Measurements from ENCODE around the gene OTUD5.

Gene OTUD5

GRCh38 chrX:48927736-48928382, 29.5 kb downstream of the OTUD5 start:
- Mint-ChIP-seq H3K9me3 (no peaks in the 10 kb centered on the region), H3K4me3 (no peak overlapping the region), H3K4me1 (peaks cover 43% of the 10 kb centered on the region), H3K27ac (no peak overlapping the region), H3K36me3 (peaks cover 6% of the 10 kb centered on the region), H3K27me3 (no peaks in the 10 kb centered on the region)

GRCh38 chrX:48927123-48927522, 30.3 kb downstream of the OTUD5 start:
- Mint-ChIP-seq H3K9me3 (no peaks in the 10 kb centered on the region), H3K27me3 (no peaks in the 10 kb centered on the region), H3K27ac (no peak overlapping the region), H3K4me3 (no peak overlapping the region), H3K4me1 (peaks cover 47% of the 10 kb centered on the region), H3K36me3 (peaks cover 6% of the 10 kb centered on the region)

- Mint-ChIP-seq H3K27ac (peak overlapping the region; percentile 95), H3K9me3 (no peaks in the 10 kb centered on the region), H3K4me3 (peak overlapping the region; percentile 19), H3K36me3 (peaks cover 7% of the 10 kb centered on the region), H3K27me3 (no peaks in the 10 kb centered on the region), H3K4me1 (peaks cover 65% of the 10 kb centered on the region)
Measured at GRCh38 chrX:48924270-48924669, 33.1 kb downstream of the OTUD5 start.

DNA sequence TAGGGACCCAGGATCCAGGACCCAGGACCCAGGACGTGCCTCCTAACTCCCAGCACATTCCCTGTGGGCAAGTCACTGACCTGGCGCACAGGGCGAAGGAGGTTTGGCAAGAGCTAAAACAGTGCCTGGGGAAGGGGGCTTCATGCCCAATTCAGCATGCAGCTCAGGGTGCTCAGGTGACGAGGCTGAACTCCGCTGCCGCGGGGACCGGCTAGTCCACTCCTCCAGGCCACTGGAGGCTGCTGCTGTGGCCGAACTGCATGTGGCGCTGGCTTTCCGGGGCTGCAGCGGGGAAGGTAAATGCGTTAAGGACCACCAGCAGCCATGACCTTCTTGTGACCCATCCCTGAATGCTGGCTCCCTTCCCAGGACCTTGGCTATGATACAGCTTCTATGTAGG, 33.6 kb downstream of the OTUD5 start:
- Mint-ChIP-seq H3K4me1 (peaks cover 65% of the 10 kb centered on the region), H3K27me3 (no peaks in the 10 kb centered on the region), H3K4me3 (no peak overlapping the region), H3K36me3 (peaks cover 7% of the 10 kb centered on the region), H3K9me3 (no peaks in the 10 kb centered on the region), H3K27ac (peak overlapping the region; percentile 30)

- peaks cover 12% of the 10 kb centered on the region for H3K36me3 Mint-ChIP-seq
- peaks cover 47% of the 10 kb centered on the region for H3K4me1 Mint-ChIP-seq
Measured at GRCh38 chrX:48920718-48921104, 36.7 kb downstream of the OTUD5 start.

DNA sequence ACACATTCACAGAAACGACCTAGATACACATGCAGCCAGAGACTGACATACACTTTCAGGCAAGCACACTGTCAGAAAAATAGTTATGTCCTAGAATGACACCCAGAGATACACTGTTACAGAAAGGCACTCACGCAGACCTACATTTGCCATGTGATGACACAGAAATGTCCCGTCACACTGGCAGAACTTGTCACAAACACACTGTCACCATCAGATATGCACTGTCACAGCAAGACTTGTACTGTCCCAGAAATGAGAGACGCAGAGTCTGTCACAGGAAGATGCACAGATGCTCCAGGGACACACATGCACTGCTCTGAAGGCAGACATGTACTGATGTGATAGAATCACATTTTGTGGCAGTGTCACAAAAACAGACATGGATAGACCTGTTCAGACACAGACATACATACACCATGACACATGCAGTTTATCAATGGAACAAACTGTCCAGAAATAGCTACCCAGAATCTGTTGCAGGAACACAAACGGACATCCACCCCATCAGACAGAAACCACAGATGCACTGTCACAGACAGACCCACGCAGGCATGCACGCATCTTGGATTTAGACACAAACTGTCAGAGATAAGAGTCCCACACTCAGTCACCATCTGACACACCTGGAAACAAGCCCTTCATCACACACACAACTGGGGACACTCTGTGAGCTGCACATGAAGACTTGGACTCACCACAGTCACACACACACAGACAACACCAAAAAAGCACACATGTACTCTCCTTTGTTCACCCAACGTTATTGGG, 37.3 kb downstream of the OTUD5 start:
- H3K36me3 Mint-ChIP-seq: peaks cover 12% of the 10 kb centered on the region
- H3K27ac Mint-ChIP-seq: peak overlapping the region; percentile 82
- H3K9me3 Mint-ChIP-seq: no peaks in the 10 kb centered on the region
- H3K4me1 Mint-ChIP-seq: peaks cover 46% of the 10 kb centered on the region
- H3K4me3 Mint-ChIP-seq: peak overlapping the region; percentile 95
- H3K27me3 Mint-ChIP-seq: no peaks in the 10 kb centered on the region

More at GRCh38 chrX:48920718-48921104, 36.7 kb downstream of the OTUD5 start:
- no peaks in the 10 kb centered on the region for H3K9me3 Mint-ChIP-seq
- H3K27ac Mint-ChIP-seq: peak overlapping the region; percentile 82
- H3K4me3 Mint-ChIP-seq: peak overlapping the region; percentile 95
- no peaks in the 10 kb centered on the region for H3K27me3 Mint-ChIP-seq

DNA sequence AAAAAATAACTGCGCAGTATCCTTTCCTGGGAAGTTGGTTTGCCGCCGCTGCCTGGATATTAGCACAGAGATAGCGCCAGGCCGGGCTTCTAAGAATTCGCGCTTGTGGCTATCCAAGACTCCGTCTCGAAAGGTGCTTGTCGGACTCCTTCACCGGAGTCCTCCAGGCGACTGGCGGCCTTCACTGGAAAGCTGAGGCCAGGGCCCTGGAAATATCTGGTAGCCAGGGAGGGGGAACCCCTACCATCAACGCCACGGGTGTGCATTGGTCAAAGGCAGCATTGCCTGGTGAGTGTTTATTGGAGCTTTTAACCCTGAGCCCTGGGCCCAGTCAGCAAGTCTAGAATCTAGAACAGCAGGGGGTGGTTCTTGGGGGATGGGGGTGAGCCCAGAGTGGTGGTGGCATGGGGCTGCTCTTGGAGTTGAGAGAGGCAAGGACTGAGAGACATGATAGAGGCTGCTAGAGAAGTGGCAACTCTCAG, 38.0 kb downstream of the OTUD5 start:
- Mint-ChIP-seq H3K9me3 (no peaks in the 10 kb centered on the region), H3K27me3 (no peaks in the 10 kb centered on the region), H3K27ac (peak overlapping the region; percentile 82), H3K36me3 (peaks cover 12% of the 10 kb centered on the region), H3K4me1 (peaks cover 51% of the 10 kb centered on the region), H3K4me3 (peak overlapping the region; percentile 95)

DNA sequence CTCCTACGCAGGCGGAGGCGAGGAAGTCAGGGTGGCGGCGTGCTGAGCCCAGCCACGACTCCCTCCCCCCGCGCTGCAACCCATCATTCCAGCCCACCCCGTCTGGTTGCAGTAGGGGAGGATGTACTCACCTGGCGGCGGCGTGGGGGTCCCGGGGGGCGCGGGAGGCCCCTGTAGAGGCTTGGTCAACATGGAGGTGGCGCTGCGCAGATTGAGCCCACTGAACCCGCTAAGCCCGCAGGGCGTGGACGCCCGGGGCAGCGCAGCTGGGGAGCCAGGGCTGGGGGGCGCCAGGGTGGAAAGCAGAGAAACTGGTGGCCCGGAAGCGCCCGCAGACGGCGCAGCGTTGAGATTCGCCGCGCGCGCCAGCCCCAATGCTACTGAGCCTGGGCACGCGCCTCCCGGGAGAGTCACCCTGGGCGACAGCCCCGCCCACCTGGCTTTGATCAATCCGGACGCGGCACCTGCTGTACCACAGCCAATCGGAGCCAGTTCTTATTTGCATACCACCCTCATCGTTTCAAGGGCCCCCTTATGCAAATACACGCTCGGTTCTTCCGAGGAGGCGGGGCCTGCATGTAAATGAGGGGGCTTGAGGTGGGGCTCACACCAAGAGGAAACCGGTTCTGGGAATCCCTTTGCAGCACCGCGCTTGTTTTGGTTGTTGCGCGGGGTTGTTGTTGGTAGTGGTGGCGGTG, 38.6 kb downstream of the OTUD5 start, which contains the start of gene PIM2:
PIM2 (minus strand) TSS at position 382 of the 698 bp plus-strand sequence; CDS start at position 192, 190 bp downstream.
- no peaks in the 10 kb centered on the region for H3K27me3 Mint-ChIP-seq
- peak within 1 kb of the TSS; percentile 95 for H3K27ac Mint-ChIP-seq
- peak within 1 kb of the TSS; percentile 95 for H3K4me3 Mint-ChIP-seq
- no peaks in the 10 kb centered on the region for H3K9me3 Mint-ChIP-seq
- peaks cover 10% of the 10 kb centered on the region for H3K36me3 Mint-ChIP-seq
- peaks cover 51% of the 10 kb centered on the region for H3K4me1 Mint-ChIP-seq

GRCh38 chrX:48918301-48918642, 39.1 kb downstream of the OTUD5 start:
- Mint-ChIP-seq H3K4me3 (peak overlapping the region; percentile 95), H3K4me1 (peaks cover 56% of the 10 kb centered on the region), H3K27ac (peak overlapping the region; percentile 87), H3K36me3 (peaks cover 10% of the 10 kb centered on the region), H3K27me3 (no peaks in the 10 kb centered on the region), H3K9me3 (no peaks in the 10 kb centered on the region)

DNA sequence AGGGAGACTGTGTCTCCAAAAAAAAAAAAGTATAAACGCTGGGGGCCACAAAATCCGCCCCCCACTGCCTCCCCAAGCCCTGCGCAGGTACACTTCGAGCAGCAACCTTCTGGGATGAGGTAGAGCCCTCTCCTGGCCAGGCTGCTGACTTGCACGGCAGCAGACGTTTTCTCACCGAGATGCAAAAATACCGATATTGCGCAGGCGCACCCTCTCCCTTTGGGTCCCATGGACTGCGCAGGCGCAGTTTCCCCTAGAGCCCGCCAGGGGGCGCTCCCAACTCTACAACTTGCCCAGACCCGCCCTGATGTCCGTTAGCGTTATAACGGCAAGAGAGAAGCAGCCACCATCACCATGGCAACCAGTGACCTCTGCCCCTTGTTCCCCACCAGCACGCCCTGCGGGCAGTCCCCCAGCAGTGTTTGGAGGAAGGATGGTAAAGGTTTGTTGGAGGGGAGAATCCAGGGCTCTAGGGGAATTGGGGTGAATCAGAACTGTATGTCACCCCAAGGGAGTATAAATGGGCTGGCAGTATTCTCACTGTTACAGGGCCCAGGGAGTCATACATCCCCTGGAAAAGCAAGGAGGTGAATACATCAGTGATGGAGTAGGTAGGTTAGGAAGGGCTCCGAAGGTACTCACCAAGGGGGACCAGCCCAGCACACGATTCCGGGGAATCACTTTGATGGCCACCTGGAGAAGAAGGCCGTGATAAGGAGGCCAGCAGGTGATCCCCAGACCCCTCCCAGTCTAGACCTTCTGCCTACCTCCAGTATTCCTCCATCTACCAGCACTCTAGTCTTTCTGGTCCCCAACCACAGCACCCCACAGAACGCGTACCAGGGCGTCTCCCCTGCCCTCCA, 40.0 kb downstream of the OTUD5 start:
- Mint-ChIP-seq H3K9me3 (no peaks in the 10 kb centered on the region), H3K27ac (peak overlapping the region; percentile 95), H3K27me3 (no peaks in the 10 kb centered on the region), H3K4me3 (peak overlapping the region; percentile 95), H3K4me1 (peaks cover 53% of the 10 kb centered on the region), H3K36me3 (peaks cover 11% of the 10 kb centered on the region)

DNA sequence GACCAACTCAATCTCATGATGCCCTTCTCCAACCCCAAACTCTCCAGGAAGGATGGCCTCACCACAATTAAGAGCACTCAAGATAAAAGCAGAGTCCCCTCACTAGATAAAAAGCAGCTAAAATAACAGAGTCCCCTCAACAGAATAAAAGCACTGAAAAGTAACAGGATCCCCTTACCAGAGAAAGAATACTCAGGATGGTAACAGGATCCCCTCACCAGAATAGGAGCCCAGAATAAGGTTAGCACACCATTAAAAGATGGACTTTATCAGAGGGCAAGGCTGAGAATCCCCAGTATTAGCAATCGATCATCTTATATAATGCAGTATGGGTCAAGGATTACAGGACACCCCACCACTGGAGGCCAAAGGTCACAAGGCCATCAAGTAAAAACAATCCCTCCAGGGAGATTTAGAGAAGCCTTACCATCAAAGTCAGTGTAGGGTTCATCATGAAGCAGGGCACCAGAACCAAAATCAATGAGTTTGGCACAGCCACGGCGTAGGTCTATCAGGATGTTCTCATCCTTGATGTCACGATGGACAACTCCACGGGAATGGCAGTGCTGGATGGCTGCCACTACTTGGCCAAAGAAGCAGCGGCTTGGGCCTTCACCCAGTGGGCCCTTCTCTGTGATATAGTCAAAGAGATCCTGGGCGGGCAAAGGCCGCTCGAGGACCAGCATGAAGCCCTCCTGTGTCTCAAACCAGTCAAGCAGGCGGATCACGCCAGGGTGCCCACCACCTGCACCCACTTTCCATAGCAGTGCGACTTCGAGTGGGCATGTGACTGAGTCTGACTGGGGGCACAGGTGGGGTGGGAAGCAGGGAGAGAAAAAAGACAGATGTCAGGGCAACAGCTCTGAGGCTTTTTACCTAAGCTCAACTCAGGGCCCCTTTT, 42.6 kb downstream of the OTUD5 start:
- Mint-ChIP-seq H3K4me3 (peak overlapping the region; percentile 95), H3K4me1 (peaks cover 51% of the 10 kb centered on the region), H3K27ac (peak overlapping the region; percentile 74), H3K9me3 (no peaks in the 10 kb centered on the region), H3K27me3 (no peaks in the 10 kb centered on the region), H3K36me3 (peaks cover 8% of the 10 kb centered on the region)

- peaks cover 48% of the 10 kb centered on the region for H3K4me1 Mint-ChIP-seq
- H3K27ac Mint-ChIP-seq: peak overlapping the region; percentile 74
Measured at GRCh38 chrX:48913605-48914366, 43.6 kb downstream of the OTUD5 start.

GRCh38 chrX:48911412-48912182, 45.8 kb downstream of the OTUD5 start, which contains the start of gene SLC35A2:
Gene SLC35A2, minus strand, starts transcription at chrX:48911646. Its CDS starts 10 bp downstream, at chrX:48911636.
- H3K4me3 Mint-ChIP-seq: peak within 1 kb of the TSS; percentile 91
- H3K36me3 Mint-ChIP-seq: peaks cover 2% of the 10 kb centered on the region
- H3K27me3 Mint-ChIP-seq: no peaks in the 10 kb centered on the region
- peak within 1 kb of the TSS; percentile 99 for H3K27ac Mint-ChIP-seq
- no peaks in the 10 kb centered on the region for H3K9me3 Mint-ChIP-seq
- peaks cover 44% of the 10 kb centered on the region for H3K4me1 Mint-ChIP-seq

More at GRCh38 chrX:48913605-48914366, 43.6 kb downstream of the OTUD5 start:
- H3K9me3 Mint-ChIP-seq: no peaks in the 10 kb centered on the region
- peaks cover 8% of the 10 kb centered on the region for H3K36me3 Mint-ChIP-seq
- peak overlapping the region; percentile 95 for H3K4me3 Mint-ChIP-seq
- no peaks in the 10 kb centered on the region for H3K27me3 Mint-ChIP-seq
